ENCODE measurements around the gene PPP1CA. TPM values are rescaled to one million over a fixed set of nuclear protein-coding genes. Genes with fewer than 3 reads are reported as not detected.
"Not testable (repeated sequence)": the region's sequence is repeated elsewhere in the genome, so short reads cannot be mapped to it uniquely, and the experiment has no call there.

Gene PPP1CA
- total RNA-seq, 1 experiment from 2014 or later, result 217 TPM

DNA sequence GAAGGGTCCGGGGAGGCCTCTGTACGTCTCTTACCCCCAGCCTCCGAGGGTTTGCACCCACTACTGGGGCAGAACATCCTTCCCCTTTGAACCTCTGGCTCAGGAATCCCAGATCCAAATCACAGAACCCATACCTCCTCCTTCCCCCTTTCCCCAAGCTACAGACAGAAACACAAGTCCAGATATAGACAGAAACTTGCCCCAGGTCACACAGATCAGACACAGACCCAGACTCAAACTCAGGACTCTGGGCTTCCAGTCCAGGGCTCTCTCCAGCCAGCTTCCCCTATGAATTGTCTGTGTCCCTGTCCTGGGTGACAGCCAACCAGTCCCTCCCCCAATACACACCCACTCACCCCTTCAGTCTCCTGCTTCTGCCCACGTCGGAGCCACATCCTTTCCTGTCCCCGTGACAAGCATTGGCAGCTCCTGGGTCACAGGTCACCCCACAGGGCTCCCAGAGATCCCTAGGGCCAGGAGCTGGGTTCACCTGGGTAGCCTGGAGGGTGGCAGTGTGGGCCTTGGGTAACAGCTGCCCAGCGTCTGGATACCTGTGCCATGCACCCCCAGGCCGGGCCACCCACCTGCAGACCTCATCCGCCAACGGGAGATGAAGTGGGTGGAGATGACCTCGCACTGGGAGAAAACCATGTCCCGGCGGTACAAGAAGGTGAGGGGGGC is 3.0 kb upstream of the PPP1CA start:
- no peak for DNase-seq (ENCODE audit: low spot score)

DNA sequence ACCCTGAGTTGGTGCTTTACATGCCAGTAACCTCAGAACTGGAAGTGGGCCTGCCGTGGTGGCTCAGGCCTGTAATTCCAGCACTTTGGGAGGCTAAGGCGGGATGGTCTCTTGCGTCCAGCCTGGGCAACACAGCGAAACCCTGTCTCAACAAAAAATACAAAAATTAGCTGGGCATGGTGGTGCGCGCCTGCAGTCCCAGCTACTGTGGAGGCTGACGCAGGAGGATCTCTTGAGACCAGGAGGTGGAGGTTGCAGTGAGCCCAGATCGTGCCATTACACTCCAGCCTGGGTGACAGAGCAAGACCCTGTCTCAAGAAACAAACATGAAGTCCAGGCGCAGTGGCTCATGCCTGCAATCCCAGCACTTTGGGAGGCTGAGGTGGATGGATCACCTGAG is 1.4 kb upstream of the PPP1CA start:
- not testable (repeated sequence) for DNase-seq (ENCODE audit: low spot score)

GRCh38 chr11:67402192-67402839 is 658 bp upstream of the PPP1CA start:
- not testable (repeated sequence) for DNase-seq (ENCODE audit: low spot score)

GRCh38 chr11:67400942-67401494 is 640 bp downstream of the PPP1CA start:
- no peak for DNase-seq (ENCODE audit: low spot score)

GRCh38 chr11:67400251-67400941 is 1.3 kb downstream of the PPP1CA start:
- DNase-seq (ENCODE audit: low spot score), result no peak

DNA sequence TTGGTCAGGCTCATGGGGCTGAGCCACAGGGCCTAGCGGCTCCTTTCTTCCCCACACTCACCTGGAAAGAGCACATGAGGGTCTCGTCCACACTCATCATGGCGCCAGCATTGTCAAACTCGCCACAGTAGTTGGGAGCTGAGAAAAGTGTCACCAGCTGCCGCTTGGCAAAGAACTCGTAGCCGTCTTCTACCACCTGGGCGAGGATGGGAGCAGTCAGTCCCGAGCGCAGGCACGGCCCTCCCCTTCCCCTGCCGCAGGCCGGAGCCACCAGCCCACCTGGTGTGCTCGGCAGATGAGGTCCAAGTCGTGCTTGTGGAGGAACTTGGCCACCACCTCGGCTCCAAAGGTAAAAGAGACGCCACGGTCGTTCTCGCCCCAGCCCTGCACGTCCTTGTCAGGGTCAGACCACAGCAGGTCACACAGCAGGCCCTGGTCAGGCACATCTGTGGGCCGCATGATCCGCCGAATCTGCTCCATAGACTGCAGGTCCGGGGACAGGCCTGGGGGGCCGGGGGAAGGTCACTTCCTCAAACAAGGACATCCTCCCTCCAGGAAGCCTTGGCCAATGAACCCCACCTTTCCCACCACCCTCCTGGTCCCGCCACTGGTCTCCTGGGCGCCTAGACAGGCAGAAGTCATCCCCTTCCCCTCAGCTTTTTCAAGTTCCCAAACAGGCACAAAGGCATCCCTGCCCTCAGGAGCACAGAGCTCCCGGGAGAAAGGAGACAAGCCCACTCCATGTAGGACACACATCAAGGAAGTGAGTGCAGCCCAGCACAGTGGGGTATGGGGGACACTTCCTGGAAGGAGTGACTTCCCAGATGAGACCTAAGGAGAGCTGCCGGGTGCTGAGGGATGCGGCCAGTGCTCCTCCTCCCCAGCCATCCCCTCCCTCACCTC is 2.7 kb downstream of the PPP1CA start:
- no peak for DNase-seq (ENCODE audit: low spot score)

GRCh38 chr11:67397986-67398660 is 3.5 kb downstream of the PPP1CA start:
- no peak for DNase-seq (ENCODE audit: low spot score)

GRCh38 chr11:67397536-67397935 is 4.1 kb downstream of the PPP1CA start:
- no peak for DNase-seq (ENCODE audit: low spot score)

DNA sequence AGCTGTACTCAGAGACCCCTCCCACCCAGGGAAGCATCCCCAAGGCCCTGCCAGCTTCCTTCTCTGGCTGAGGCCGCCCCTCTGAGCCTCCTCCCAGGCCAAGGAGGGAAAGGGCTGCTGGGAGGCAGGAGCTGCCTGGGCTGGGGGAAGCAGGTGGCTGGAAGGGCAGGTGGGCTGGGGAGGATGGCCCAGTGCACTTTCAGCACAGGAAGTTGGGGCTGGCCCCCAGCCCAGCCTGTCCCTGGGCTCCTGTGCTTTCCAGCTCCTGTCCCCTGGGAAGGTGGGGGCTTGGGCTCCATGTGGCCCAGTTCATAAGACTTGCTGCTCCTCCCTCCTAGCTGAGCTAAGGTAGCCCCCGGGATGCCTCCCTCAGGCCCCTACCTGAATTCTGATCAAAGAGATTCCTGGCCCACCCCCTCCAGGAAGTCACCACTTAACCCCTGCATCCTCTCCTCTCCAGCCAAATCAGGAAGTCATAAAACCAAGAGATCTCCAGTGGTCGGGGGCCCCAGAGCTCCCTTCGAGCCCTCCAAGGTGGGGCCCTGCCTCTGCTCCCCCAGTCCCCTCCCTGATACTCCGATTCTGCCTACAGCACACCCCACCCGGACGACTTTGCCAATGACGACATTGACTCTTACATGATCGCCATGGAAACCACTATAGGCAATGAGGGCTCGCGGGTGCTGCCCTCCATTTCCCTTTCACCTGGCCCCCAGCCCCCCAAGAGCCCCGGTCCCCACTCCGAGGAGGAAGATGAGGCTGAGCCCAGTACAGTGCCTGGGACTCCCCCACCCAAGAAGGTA is 4.9 kb downstream of the PPP1CA start:
- no peak for DNase-seq (ENCODE audit: low spot score)

DNA sequence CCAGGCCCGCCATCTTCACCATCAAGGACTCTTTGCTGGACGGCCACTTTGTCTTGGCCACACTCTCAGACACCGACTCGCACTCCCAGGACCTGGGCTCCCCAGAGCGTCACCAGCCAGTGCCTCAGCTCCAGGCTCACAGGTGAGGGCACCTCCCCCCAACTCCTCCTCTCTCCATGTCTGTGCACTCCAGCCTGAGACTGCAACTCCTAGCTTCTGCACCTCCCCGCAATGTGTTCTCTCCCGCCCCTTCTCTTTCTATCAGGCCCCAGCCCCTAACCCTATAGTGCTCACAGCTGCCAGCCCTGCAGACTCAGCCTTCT is 5.4 kb downstream of the PPP1CA start:
- DNase-seq (ENCODE audit: low spot score), result no peak

- no peak for DNase-seq (ENCODE audit: low spot score)
Observed at GRCh38 chr11:67395555-67396258, 6.0 kb downstream of the PPP1CA start.

DNA sequence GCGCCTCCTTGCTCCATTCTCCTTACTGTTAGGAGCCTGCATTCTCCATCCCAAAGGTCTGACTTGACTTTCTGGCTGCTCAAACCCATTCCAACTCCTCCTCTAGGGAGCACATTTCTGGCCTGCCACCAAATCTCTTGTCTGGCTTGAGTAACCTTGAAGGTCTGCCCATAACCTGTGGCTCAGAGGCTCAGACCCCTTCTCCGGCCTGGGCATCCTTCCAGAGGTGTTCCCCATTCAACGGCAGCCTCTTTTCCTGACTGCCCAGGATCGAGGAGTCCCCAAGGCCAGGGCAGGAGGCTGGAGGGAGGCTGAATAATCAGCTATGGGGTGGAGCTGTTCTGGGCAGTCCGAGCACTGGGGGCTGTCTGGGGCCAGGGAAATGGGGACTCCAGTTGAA is 7.7 kb downstream of the PPP1CA start:
- no peak for DNase-seq (ENCODE audit: low spot score)

- no peak for DNase-seq (ENCODE audit: low spot score)
Observed at GRCh38 chr11:67393437-67393836, 8.2 kb downstream of the PPP1CA start.

DNA sequence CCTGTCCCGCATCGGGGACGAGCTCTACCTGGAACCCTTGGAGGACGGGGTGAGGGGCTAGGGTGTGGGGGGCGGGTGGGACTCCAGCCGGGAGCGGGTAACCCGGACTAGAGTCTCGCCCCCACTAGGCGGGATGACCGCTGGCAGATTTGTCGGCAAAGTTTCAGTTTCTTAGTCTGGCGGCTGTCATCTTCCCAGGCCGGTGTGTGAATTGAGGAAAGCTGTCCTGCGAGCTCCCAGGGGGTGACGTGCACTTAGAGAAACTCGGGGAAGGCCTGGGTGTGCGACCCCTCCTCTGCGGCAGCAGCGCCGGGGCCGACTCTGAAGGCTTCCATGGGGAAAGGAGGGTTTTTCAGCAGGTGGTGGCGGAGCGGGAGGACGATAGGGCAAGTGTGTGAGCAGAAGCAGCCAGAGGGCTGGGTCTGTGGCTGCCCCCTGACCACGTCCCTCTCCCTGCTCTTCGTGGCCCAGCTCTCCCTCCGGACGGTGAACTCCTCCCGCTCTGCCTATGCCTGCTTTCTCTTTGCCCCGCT is 9.4 kb downstream of the PPP1CA start:
- DNase-seq (ENCODE audit: low spot score), result no peak

DNA sequence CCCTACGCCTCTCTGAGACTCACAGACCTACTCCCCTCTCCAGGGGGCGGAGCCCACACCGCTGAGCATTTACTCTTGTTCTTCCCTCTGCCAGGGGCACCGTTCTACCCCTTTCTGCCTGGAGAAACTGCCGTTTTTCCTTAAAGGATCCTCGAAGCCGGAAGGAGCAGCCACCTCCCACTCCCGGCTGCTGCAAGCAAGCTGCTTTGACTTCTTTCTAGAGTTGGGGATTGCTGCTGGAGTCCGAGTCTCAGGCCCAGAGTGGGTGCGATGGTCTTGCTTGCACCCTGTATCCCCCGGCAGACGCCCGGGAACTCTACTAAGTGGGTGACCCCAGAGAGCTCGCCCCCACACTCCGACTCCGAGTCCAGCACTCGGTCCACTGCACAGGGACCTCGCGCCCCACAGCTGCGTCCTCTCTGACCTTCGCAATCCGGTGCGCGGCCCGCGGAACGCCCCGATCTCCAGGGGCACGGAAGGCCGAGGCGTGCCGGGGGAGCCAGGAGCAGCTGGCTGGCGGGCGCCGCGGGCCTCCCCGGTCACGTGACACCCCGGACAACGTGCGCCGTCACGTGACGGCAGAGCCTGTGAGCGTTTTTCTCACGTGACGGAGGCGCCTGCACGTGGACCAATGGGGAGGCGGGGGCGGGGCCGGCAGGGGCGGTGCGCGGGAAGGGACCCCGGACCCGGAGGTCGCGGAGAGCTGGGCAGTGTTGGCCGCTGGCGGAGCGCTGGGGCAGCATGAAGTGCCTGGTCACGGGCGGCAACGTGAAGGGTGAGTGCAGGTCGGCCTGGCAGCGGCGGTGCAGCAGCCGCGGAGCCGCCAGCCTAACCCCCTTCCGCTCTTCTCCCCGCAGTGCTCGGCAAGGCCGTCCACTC is 10.1 kb downstream of the PPP1CA start, which contains the start of gene RAD9A:
TSS of gene RAD9A (plus strand) at position 683 of the 879 bp plus-strand sequence. CDS start at position 742, 59 bp downstream.
- peak; percentile 80 for DNase-seq (ENCODE audit: low spot score)

DNA sequence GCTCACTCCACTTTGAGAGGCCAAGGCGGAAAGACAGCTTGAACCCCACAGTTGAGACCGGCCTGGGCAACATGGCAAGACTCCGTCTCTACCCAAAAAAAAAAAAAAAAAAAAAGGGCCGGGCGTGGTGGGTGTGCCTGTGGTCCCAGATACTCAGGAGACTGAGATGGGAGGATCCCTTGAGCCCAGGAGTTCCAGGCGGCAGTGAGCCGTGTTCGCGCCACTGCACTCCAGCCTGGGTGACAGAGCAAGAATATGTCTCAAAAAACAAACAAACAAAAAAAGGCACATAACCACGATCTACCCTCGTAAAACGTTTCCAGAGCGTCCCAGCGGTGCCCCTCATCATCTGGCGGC is 10.7 kb downstream of the PPP1CA start:
- DNase-seq (ENCODE audit: low spot score), result no peak

- no peak for DNase-seq (ENCODE audit: low spot score)
Observed at GRCh38 chr11:67389477-67389876, 12.2 kb downstream of the PPP1CA start.

- no peak for DNase-seq (ENCODE audit: low spot score)
Observed at GRCh38 chr11:67387518-67387917, 14.1 kb downstream of the PPP1CA start.
